ENCODE data around the gene ACAA2.

GRCh38 chr18:49862656-49863385 is 49.5 kb upstream of the ACAA2 start:
- TF ChIP-seq CTCF (IDR thresholded peaks at IDR 0.05) (no peak), EZH2 (IDR thresholded peaks at IDR 0.05) (no peak)

Data from neural progenitor cell (in vitro differentiated cells).